GM21447 (cell line): ENCODE measurements around the gene RXRA.

Experiments used
- ATAC-seq: cut with Tn5 transposase; IDR thresholded peaks from one replicate; pipeline ENCODE4 v1.9.1; 2021; ENCODE audit not compliant: unreplicated experiment

The RXRA gene

GRCh38 chr9:134349936-134350335 is 23.7 kb downstream of the RXRA start:
- no peak for ATAC-seq

- ATAC-seq, result no peak
Observed at GRCh38 chr9:134350416-134350994, 24.2 kb downstream of the RXRA start.

GRCh38 chr9:134351606-134352176 is 25.4 kb downstream of the RXRA start:
- no peak for ATAC-seq

GRCh38 chr9:134352247-134352933 is 26.1 kb downstream of the RXRA start:
- no peak for ATAC-seq

GRCh38 chr9:134353539-134353938 is 27.3 kb downstream of the RXRA start:
- ATAC-seq, result no peak

- ATAC-seq, result no peak
Observed at GRCh38 chr9:134355158-134355557, 28.9 kb downstream of the RXRA start.

- ATAC-seq, result no peak
Observed at GRCh38 chr9:134355561-134356279, 29.5 kb downstream of the RXRA start.

- ATAC-seq, result no peak
Observed at GRCh38 chr9:134356496-134357470, 30.5 kb downstream of the RXRA start.

GRCh38 chr9:134357631-134358025 is 31.4 kb downstream of the RXRA start:
- no peak for ATAC-seq

- no peak for ATAC-seq
Observed at GRCh38 chr9:134358026-134358661, 31.9 kb downstream of the RXRA start.

- no peak for ATAC-seq
Observed at GRCh38 chr9:134358662-134359319, 32.5 kb downstream of the RXRA start.

- no peak for ATAC-seq
Observed at GRCh38 chr9:134359493-134360179, 33.4 kb downstream of the RXRA start.

- no peak for ATAC-seq
Observed at GRCh38 chr9:134360180-134360759, 34.0 kb downstream of the RXRA start.

- no peak for ATAC-seq
Observed at GRCh38 chr9:134360897-134361296, 34.6 kb downstream of the RXRA start.

- ATAC-seq, result no peak
Observed at GRCh38 chr9:134361426-134361825, 35.2 kb downstream of the RXRA start.

GRCh38 chr9:134361843-134362414 is 35.7 kb downstream of the RXRA start:
- no peak for ATAC-seq

GRCh38 chr9:134363450-134363849 is 37.2 kb downstream of the RXRA start:
- no peak for ATAC-seq

- no peak for ATAC-seq
Observed at GRCh38 chr9:134364391-134365114, 38.3 kb downstream of the RXRA start.
